ENCODE measurements around the gene OLFM1.

DNA sequence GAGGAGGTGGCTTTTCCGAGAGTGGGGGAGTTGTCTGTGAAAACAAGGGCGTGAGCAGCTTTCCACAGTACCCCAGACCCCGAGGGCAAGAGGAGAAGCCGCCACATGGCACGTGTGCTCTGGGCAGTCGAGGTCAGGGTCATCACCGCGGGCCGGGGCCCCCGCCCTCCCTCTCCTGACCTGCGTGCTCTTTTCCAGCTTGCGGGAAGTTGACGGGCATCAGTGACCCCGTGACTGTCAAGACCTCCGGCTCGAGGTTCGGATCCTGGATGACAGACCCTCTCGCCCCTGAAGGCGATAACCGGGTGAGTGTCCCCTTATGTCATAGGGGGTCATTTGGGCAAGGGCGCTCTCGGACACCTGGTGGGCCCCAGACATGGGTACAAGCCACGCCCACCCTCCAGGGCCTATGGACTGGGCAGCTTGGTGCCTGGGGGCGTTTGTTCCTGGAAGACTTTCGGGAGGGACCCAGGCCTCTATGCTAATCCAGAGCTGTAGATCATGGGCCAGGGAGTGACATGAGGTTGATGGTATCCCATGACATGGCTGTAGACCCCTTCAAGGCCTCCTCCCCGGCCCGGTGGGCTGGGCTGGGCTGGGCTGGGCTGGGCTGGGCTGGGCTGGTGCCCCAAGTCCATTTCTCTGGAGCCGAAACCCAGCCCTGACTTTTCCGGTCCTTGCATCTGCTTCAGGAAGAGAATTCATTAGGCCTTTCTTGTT lies 19.2 kb downstream of the OLFM1 start:
- no peak for TF ChIP-seq EZH2 (IDR thresholded peaks at IDR 0.05)
- no peak for TF ChIP-seq POLR2AphosphoS5 (IDR thresholded peaks at IDR 0.05; ENCODE audit: borderline replicate concordance, low read depth, low read length)
- no peak for TF ChIP-seq FOXP2 (optimal IDR thresholded peaks at IDR 0.05; ENCODE audit: control extremely low read depth, extremely low read length, insufficient read depth)

All from SK-N-MC (cell line).